ENCODE data around the gene JUND. TPM values are rescaled to one million over a fixed set of nuclear protein-coding genes. Genes with fewer than 3 reads are reported as not detected.

The JUND gene
- total and polyA plus RNA-seq, 10 donors = 47.5 to 232 (median 146) TPM

- no peak for TF ChIP-seq POLR2AphosphoS5 (IDR thresholded peaks at IDR 0.05)
- TF ChIP-seq POLR2A (IDR thresholded peaks at IDR 0.05) = no peak
- TF ChIP-seq CTCF (IDR thresholded peaks at IDR 0.05 in 8 of 11, conservative IDR thresholded peaks at IDR 0.05 in 3 of 11) = no peak
- no peak for DNase-seq
- no peak overlapping the region for H3K4me3 ChIP-seq
- H3K9me3 ChIP-seq = no peaks in the 10 kb centered on the region
- H3K36me3 ChIP-seq = peaks cover 0 to 16% (median 7%) of the 10 kb centered on the region in 6 donors
- H3K4me1 ChIP-seq = peaks cover 0 to 31% (median 13%) of the 10 kb centered on the region in 6 donors
- intact Hi-C loops (cut with DNase I; ENCODE audit: low total_unique reads) = loop anchor here (5.0 kb wide), 2 partner anchors 46 to 141 kb away; no protein-coding TSS in a partner anchor
- 77 to 89% (median 86%) methylated on average over 4 of the region's 4 CpGs for WGBS, 5 donors
- peaks cover 0 to 39% (median 4%) of the 10 kb centered on the region in 7 donors for H3K27me3 ChIP-seq (replicated peaks in 1 of 7)
- H3K27ac ChIP-seq = no peak overlapping the region
Measured at GRCh38 chr19:18253130-18253529, 28.3 kb downstream of the JUND start.

GRCh38 chr19:18252370-18252717, 29.1 kb downstream of the JUND start:
- 73 to 81% (median 81%) methylated on average over 7 of the region's 7 CpGs for WGBS, 5 donors

GRCh38 chr19:18251587-18252369, 29.6 kb downstream of the JUND start:
- DNase-seq = peak; percentile 90
- peaks cover 0 to 2% (median 0%) of the 10 kb centered on the region in 6 donors for H3K36me3 ChIP-seq
- H3K9me3 ChIP-seq = no peaks in the 10 kb centered on the region
- H3K27ac ChIP-seq = no peak overlapping the region
- TF ChIP-seq CTCF (IDR thresholded peaks at IDR 0.05 in 8 of 11, conservative IDR thresholded peaks at IDR 0.05 in 3 of 11) (peak; percentile 77 to 98 (median 94)), POLR2AphosphoS5 (IDR thresholded peaks at IDR 0.05) (no peak)
- WGBS, 5 donors = 20 to 25% (median 23%) methylated on average over 17 to 23 of the region's 23 CpGs
- intact Hi-C loops (cut with DNase I; ENCODE audit: low total_unique reads) = loop anchor here (5.0 kb wide), 2 partner anchors 44 to 139 kb away; no protein-coding TSS in a partner anchor
- no peak overlapping the region for H3K4me3 ChIP-seq
- peaks cover 0 to 48% (median 4%) of the 10 kb centered on the region in 7 donors for H3K27me3 ChIP-seq (replicated peaks in 1 of 7)
- peaks cover 0 to 31% (median 13%) of the 10 kb centered on the region in 6 donors for H3K4me1 ChIP-seq

More at GRCh38 chr19:18252370-18252717, 29.1 kb downstream of the JUND start:
- no peaks in the 10 kb centered on the region for H3K9me3 ChIP-seq
- H3K4me1 ChIP-seq = peaks cover 0 to 31% (median 13%) of the 10 kb centered on the region in 6 donors
- TF ChIP-seq CTCF (IDR thresholded peaks at IDR 0.05 in 8 of 11, conservative IDR thresholded peaks at IDR 0.05 in 3 of 11) (no peak), POLR2AphosphoS5 (IDR thresholded peaks at IDR 0.05) (no peak), POLR2A (IDR thresholded peaks at IDR 0.05) (no peak)
- no peak for DNase-seq
- H3K27me3 ChIP-seq (replicated peaks in 1 of 7) = peaks cover 0 to 46% (median 4%) of the 10 kb centered on the region in 7 donors
- peaks cover 0 to 8% (median 3%) of the 10 kb centered on the region in 6 donors for H3K36me3 ChIP-seq
- no peak overlapping the region for H3K27ac ChIP-seq
- intact Hi-C loops (cut with DNase I; ENCODE audit: low total_unique reads) = loop anchor here (5.0 kb wide), 2 partner anchors 45 to 140 kb away; no protein-coding TSS in a partner anchor
- no peak overlapping the region for H3K4me3 ChIP-seq

- TF ChIP-seq CTCF (IDR thresholded peaks at IDR 0.05 in 8 of 11, conservative IDR thresholded peaks at IDR 0.05 in 3 of 11) = no peak
- H3K27ac ChIP-seq = no peak overlapping the region
- no peak for DNase-seq
- H3K9me3 ChIP-seq = no peaks in the 10 kb centered on the region
- H3K27me3 ChIP-seq (replicated peaks in 1 of 7) = peaks cover 0 to 39% (median 0%) of the 10 kb centered on the region in 7 donors
- H3K4me1 ChIP-seq = peaks cover 0 to 23% (median 9%) of the 10 kb centered on the region in 6 donors
- H3K4me3 ChIP-seq = no peak overlapping the region
- WGBS, 5 donors = 83 to 90% (median 88%) methylated on average over 5 of the region's 5 CpGs
- H3K36me3 ChIP-seq = no peaks in the 10 kb centered on the region
- intact Hi-C loops (cut with DNase I; ENCODE audit: low total_unique reads) = loop anchor here (5.0 kb wide), 2 partner anchors 43 to 138 kb away; no protein-coding TSS in a partner anchor
Measured at GRCh38 chr19:18249834-18250233, 31.6 kb downstream of the JUND start.
